ENCODE measurements around the gene SNAP91. TPM values are rescaled to one million over a fixed set of nuclear protein-coding genes. Genes with fewer than 3 reads are reported as not detected.

Gene SNAP91
- total and polyA plus RNA-seq, 2 donors (not counting 3 experiments of a cell fraction or from before 2014, with no cell fraction given) = 1.3 to 1.5 TPM

- Histone ChIP-seq H3K4me2 (ENCODE audit: insufficient read depth, low read length) (no peak overlapping the region), H3K9me3 (replicated peaks; ENCODE audit: control insufficient read depth, insufficient read depth, low read length) (no peaks in the 10 kb centered on the region), H2AFZ (ENCODE audit: low read depth, low read length) (no peak overlapping the region), H3K4me3 (replicated peaks in 1 of 3; ENCODE audit: insufficient read depth in 1 of 3, low read depth in 1 of 3, low read length in 3 of 3) (no peak overlapping the region), H3K79me2 (ENCODE audit: control insufficient read depth, insufficient read depth, low read length) (no peaks in the 10 kb centered on the region), H4K20me1 (replicated peaks; ENCODE audit: control insufficient read depth, extremely low read depth, insufficient read depth, low read length) (no peaks in the 10 kb centered on the region), H3K27ac (ENCODE audit: insufficient read depth, low read depth, low read length) (no peak overlapping the region), H3K27me3 (ENCODE audit: control insufficient read depth in 2 of 2, insufficient read depth in 2 of 2, low read length in 2 of 2) (no peaks in the 10 kb centered on the region), H3K9me1 (replicated peaks; ENCODE audit: control insufficient read depth, extremely low read depth, insufficient read depth, low read length) (no peaks in the 10 kb centered on the region), H3K36me3 (ENCODE audit: control insufficient read depth in 2 of 2, extremely low read depth in 1 of 2, insufficient read depth in 2 of 2, low read length in 2 of 2) (no peaks in the 10 kb centered on the region), H3K4me1 (ENCODE audit: control insufficient read depth, extremely low read depth, insufficient read depth, low read length) (peaks cover 3% of the 10 kb centered on the region), H3K9ac (replicated peaks; ENCODE audit: extremely low read depth, insufficient read depth, low read length) (no peak overlapping the region)
- CTCF ChIA-PET = interaction anchor here (2.1 kb wide), 1 partner anchor 192 kb away, joined by 6 read pairs; no protein-coding TSS in a partner anchor
- FAIRE-seq = no peak
- no TSS peak for BruUV-seq (replicated peaks)
- dilution Hi-C loops (cut with MboI; ENCODE audit: extremely low pct_ligation_motif_present, low sequenced_read_pairs) = no loop called here
- POLR2A ChIA-PET = no interaction called here
- no peak for TF ChIP-seq MYC (IDR thresholded peaks at IDR 0.05; ENCODE audit: low read depth, low read length)
- TF ChIP-seq EZH2 (IDR thresholded peaks at IDR 0.05; ENCODE audit: borderline replicate concordance, low read depth, low read length, severe bottlenecking) = no peak
- no peak for TF ChIP-seq GATA2 (IDR thresholded peaks at IDR 0.05; ENCODE audit: insufficient read depth, insufficient read length, low read depth, low read length)
- no peak for TF ChIP-seq MAX (IDR thresholded peaks at IDR 0.05; ENCODE audit: insufficient read depth, insufficient read length)
- no peak for TF ChIP-seq CTCF (IDR thresholded peaks at IDR 0.05; ENCODE audit: extremely low read depth in 1 of 2, insufficient read depth in 1 of 2, low read depth in 1 of 2, low read length in 2 of 2)
- no peak for TF ChIP-seq POLR2A (IDR thresholded peaks at IDR 0.05; ENCODE audit: low read depth, low read length)
- TF ChIP-seq FOS (IDR thresholded peaks at IDR 0.05; ENCODE audit: borderline replicate concordance, insufficient read depth, low read length) = no peak
- intact Hi-C loops (cut with micrococcal nuclease) = loop anchor here (10.0 kb wide), 1 partner anchor 271 kb away; no protein-coding TSS in a partner anchor
- no peak for DNase-seq (ENCODE audit: low read depth, low spot score)
Measured at GRCh38 chr6:83613378-83613777, 95.5 kb downstream of the SNAP91 start.
